ENCODE results near the gene CA5A. TPM values are rescaled to one million over a fixed set of nuclear protein-coding genes. Genes with fewer than 3 reads are reported as not detected.
A peak's percentile ranks its signal among the peaks of the same experiment; 100 is the strongest.

Gene CA5A
- total and polyA plus RNA-seq, 2 of the 13 experiments (the other 11 are each of a cell fraction or from before 2014, with no cell fraction given), result 66.8 to 106 TPM

- no peak for TF ChIP-seq PAXIP1 (CRISPR knock-in tag; conservative IDR thresholded peaks at IDR 0.05)
- TF ChIP-seq ZNF281 (CRISPR knock-in tag; IDR thresholded peaks at IDR 0.05; ENCODE audit: borderline replicate concordance), result peak; percentile 23; the same call in 1 of the 2 replicates
- TF ChIP-seq ATF7-NPFF (CRISPR knock-in tag; IDR thresholded peaks at IDR 0.05; ENCODE audit: low read depth), result 0 out of 2 replicates have a peak, but pooled peaks have one; percentile 11
- TF ChIP-seq TRAFD1 (CRISPR knock-in tag; IDR thresholded peaks at IDR 0.05; ENCODE audit: borderline replicate concordance), result 0 out of 2 replicates have a peak, but pooled peaks have one; percentile 30
- no peak for TF ChIP-seq TBP (CRISPR knock-in tag; IDR thresholded peaks at IDR 0.05)
- peak; percentile 60 for TF ChIP-seq CEBPB (IDR thresholded peaks at IDR 0.05; ENCODE audit: borderline replicate concordance, low read depth, low read length)
- TF ChIP-seq ZNF446 (CRISPR knock-in tag; IDR thresholded peaks at IDR 0.05), result no peak
- peak; percentile 88 for TF ChIP-seq ZNF768 (CRISPR knock-in tag; IDR thresholded peaks at IDR 0.05)
- TF ChIP-seq ZNF773 (CRISPR knock-in tag; IDR thresholded peaks at IDR 0.05; ENCODE audit: borderline replicate concordance), result no peak
- peak; percentile 63; the same call in 1 of the 2 replicates for TF ChIP-seq IRF9 (CRISPR knock-in tag; IDR thresholded peaks at IDR 0.05; ENCODE audit: borderline replicate concordance)
- peak; percentile 62 for TF ChIP-seq CEBPG (CRISPR knock-in tag; IDR thresholded peaks at IDR 0.05)
- TF ChIP-seq IRF1 (CRISPR knock-in tag; IDR thresholded peaks at IDR 0.05; ENCODE audit: low read depth), result no peak
- TF ChIP-seq NFKB2 (CRISPR knock-in tag; IDR thresholded peaks at IDR 0.05; ENCODE audit: borderline replicate concordance), result 0 out of 2 replicates have a peak, but pooled peaks have one; percentile 1
Measured at GRCh38 chr16:87947356-87948118, 11.2 kb upstream of the CA5A start (continued).
